DMS 273 (cell line): ENCODE measurements around the gene DCTN4.
A peak's percentile ranks its signal among the peaks of the same experiment; 100 is the strongest.
"Not testable (repeated sequence)": the region's sequence is repeated elsewhere in the genome, so short reads cannot be mapped to it uniquely, and the experiment has no call there.

Experiments
- DNase-seq: peaks from one replicate; lab custom pipeline; 2025; ENCODE audit not compliant: unreplicated experiment; lab: John Stamatoyannopoulos, UW

The DCTN4 gene

DNA sequence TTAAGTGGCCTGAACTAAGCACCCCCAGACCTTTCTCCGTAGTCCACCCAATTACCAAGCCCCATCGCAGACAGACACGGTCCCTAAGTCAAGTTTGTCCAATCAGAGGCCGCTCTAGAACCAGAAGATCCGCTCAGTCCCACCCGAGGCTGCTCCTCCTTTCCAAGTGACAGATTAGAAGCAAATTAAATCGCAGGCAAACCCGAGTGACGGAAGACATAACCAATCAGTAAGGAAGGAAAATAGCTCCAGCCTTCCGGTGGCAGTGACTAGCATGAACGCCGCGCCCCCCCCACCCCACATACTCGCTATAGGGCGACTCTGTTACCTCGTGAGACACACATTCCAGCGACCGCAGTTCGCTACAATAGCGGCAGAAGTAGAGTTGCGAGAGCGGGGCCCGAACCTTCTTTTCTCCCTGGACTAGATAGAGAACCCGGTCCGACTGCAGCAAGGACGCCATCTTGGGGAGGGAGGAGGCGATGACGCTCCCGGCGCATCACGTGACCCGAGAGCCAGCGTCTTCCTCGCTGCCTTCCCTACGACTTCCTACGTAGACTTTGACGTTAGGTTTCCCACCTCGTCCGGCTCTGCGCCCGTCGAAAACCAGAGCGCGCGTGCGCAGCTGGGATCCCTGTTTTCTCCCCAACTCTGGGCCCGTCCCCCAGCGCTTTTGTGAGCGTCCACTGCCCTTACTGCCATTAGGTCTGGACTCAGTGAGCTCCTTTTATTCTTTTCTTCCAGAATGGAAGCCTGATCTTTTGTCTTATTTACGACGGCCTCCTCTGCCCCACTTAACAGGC lies at the start of gene DCTN4:
Gene DCTN4, minus strand, starts transcription at position 487 of the 803 bp plus-strand sequence. Its CDS starts 24 bp downstream, at position 463.
- DNase-seq: peak; percentile 99

DNA sequence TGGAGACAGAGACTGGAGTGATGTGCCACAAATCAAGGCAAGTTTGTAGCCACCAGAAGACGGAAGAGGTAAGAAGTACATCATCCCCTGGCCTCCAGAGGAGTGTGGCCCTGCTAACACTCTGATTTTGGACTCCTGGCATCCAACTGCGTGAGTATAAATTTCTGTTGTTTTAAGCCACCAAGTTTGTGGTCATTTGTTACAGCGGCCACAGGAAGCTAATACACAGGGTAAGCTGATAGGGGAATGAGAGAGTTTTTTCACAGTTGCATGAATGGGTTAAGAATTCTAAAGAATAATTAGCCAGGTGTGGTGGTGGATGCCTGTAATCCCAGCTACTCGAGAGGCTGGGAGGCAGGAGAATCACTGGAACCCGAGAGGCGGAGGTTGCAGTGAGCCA lies 45.6 kb upstream of the DCTN4 start:
- no peak for DNase-seq

DNA sequence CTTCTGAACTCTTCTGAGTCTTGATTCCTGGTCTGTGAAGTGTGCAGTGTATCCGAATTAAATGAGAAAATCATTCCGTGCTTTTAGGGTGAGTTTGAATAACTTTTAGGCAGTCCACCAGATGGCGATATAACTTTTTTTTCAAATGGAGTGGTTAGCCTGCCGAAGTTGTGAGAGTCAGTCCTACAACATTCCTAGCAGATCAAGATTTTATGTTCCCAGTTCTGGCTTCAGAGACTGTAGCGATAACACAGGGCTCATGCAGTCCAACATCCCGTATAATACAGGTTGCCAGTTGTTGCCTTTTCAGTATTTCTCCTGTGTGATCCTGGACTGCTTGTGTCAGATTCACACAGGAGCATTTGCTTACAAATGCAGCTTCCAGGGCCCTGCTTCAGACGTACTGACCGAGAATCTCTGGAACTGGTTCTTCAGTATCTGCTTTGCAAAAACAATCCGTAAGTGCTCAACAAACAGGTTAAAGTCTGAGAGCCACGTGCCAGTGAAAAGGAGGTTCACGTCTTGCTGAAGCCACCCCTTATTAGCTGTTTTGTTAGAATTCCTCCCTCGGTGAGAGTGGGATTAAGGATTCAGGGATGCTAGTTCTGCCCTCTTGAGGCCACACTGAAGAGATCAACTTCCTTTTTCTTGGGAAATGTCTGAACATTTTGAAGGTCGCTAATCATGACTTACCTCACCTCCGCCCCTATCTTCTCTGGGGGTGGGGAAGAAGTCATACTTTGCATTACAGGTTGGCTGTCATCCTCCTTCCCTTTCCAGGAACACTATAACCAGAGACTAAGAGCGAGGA lies 42.5 kb upstream of the DCTN4 start:
- DNase-seq: peak; percentile 78

DNA sequence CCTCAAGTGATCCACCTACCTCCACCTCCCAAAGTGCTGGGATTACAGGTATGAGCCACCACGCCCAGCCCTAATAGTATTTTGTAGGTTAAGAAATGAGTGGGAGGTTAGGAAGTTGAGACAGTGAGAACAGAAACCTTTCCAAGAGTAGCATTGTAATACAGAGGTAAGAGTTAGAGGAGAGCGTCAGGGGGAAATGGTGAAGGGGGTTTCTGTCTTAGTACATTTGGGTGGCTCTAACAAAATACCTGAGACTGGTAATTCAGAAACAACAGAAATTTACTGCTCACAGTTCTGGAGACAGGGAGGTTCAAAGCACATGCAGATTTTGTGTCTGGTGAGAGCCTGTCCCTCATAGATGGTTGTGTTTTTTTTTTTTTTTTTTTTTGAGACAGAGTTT lies 38.6 kb upstream of the DCTN4 start:
- no peak for DNase-seq

DNA sequence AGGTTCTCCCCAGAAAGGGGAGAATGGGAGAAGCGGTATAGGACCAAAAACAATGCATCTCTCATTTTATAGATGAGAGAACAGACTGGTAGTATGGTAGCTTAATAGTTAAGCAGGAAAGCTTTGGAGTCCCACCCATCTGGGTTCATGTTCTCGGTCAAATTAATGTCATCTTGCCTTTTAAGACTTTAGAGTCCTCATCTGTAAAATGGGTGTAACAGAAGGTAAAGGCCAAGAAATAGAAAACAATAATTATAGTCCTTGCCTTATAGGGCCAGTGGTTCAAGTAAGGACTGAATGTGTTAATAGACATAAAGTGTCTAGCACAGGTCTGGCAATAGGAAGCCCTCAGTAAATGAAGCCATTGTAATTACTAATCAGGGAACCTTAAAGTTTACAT lies 36.1 kb upstream of the DCTN4 start:
- DNase-seq: no peak

DNA sequence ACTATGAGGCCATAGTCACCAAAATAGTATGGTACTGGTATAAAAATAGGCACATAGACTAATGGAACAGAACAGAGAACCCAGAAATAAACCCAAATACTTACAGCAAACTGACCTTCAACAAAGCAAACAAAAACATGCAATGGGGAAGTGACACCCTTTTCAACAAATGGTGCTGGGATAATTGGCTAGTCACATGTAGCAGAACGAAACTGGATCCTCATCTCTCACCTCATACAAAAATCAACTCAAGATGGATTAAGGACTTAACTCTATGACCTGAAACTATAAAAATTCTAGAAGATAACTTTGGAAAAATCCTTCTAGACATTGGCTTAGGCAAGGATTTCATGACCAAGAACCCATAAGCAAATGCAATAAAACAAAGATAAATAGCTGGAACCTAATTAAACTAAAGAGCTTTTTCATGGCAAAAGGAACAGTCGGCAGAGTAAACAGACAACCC lies 34.6 kb upstream of the DCTN4 start:
- DNase-seq: not testable (repeated sequence)

DNA sequence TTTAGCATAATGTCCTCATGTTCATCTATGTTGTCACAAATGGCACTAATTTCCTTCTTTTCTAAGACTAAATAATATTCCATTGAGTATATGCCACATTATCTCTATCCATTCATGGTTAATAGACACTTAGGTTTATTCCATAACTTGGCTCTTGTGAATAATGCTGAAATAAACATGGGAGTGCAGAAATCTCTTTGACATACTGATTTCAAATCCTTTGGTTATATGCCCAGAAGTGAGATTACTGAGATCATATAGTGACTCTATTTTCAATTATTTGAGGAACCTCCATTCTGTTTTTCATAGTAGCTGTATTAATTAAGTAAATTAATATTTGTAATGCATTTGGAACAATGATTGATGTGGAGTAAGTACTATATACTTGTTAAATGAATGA lies 32.7 kb upstream of the DCTN4 start:
- no peak for DNase-seq

DNA sequence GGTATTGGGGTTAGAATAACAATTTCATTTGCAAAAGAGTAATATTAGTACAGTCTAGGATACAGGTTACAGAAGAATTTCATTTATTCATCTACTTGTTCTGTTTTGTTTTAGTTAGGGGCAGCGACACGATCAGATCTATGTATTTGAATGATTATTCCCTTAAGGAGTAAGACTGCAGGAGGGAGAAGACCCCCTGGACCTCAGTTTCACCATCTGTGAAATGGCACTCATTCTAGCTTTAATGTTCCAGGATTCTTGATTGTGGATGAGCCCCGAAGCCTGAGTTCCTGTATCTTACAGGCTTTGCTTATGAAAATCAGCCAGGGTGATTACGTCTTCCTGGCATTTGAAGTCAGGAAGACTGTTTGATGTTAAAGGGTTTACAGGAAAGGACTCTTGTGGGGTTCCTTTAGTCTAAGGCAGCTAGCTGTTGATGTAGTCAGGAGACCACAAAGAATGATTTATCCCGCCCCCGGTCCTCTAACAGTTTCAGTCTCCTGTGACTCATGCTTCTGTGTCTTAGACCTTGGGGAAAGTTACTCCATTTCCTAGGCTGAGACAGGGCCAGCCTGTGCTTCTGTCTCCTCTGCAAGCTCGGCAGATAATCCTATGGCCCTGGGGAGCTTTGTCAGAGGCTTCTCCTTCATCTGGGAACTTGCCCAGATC lies 31.3 kb upstream of the DCTN4 start:
- peak; percentile 12 for DNase-seq

DNA sequence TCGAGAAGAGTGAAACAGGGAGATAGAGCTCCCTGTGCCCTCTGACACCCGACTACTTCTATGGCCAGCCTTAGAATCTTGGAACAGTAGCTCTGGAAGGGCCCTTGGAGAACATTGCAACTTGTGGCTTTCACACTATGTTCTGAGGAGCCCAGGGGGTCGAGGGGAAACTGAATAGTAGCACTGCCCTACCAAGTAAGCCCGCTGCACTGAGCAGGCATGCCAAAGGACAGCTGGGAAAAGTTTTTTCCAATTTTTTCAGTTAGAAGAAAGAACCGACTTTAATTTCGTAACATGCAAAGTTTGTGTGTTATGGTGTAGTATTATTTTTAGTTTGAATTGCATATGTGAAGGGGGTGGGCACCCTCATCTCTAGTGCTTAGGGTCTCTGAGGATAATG lies 30.6 kb upstream of the DCTN4 start:
- no peak for DNase-seq

DNA sequence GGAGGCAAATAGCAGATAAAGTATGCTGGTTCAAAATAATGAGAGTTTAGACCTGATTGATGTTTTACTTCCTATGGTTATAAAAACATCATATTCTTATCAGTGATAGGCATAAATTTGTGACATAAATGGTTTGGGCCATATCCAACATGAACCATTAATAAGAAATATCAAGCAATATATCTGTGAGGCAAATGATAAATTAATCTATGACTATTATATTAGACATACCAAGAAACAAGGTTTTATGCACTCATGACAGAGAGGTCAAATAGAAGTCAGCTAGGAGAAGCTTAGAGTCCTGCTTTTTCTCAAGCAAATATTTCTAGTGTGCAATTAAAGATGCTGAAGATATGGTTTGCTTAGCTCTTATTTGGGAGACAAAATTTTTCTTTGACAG lies 30.2 kb upstream of the DCTN4 start:
- no peak for DNase-seq

DNA sequence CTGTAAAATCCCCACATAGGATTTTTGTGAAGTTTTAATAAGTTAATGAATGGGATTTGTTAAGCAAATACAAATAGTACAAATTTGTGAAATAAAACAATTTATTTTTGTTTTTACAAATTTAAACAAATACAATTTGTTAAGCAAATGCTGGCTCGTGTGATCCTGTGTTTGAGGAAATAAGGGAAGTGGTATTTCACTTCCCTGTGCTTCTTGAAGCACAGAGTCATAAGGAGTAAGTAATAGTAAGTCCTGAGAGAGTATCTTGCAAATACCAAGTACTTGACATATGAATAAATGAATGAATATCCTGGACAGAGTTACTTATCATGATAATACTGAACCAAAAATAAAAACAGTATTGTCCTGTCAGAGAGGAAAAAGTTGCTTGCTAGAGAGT lies 28.8 kb upstream of the DCTN4 start:
- no peak for DNase-seq

DNA sequence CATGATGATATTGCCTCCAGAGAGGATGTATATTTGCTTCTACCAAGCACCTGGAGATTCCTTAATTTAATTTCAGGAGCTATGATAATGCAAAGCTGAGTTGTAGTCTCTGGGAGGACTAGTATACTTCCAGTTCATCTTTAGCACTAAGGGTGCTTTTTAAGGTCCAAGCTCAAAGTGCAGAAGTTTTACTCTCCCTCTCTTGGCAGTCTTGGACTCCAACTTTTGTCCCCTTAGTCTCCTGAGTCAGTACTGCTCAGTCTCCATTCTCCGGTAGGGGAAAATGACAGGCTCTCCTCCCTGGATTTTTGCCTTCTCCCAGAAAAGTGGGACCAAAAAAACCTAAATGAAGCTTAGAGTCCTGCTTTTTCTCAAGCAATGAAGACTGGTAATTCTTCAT lies 28.1 kb upstream of the DCTN4 start:
- DNase-seq: no peak

DNA sequence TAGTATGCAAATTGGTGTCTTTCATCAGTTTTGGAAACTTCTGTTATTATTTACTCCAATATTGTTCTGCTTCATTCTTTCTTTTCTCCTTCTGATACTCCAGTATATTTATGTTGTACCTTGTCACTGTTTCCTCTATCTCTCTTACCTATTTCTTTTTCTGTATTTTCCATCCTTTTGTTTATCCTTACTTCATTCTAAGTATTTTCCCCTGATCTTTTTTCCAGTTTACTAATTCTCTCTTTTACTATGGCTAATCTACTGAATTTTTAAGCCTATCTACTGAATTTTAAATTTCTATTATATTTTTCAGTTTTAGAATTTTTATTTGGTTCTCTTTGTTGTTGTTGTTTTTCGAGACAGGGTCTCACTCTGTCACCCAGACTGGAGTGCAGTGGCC lies 27.1 kb upstream of the DCTN4 start:
- DNase-seq: no peak

DNA sequence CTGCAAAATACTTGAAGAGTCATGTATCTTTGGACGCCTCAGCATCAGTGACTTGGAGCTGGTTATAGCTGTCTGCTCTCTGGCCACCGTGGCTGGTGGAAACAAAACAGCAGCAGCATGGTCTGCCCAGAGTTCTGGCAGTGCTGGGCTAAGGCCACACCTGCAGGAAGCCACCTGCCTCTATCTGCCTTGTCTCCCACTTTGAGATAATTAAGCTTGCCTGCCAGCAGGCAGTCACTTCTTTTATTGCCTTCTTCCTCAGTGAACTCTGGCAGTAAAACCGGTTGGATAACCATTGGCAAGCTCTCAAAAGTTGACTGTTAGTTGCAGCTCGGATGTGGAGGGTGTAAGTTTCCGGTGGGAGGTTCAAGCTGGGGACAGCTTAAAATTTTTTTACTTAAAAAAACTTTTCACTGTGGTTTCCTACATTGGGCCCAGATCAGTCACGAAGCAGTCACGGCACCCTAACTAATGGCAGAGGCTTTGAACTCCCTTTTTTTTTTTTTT lies 24.7 kb upstream of the DCTN4 start:
- DNase-seq: peak; percentile 60

DNA sequence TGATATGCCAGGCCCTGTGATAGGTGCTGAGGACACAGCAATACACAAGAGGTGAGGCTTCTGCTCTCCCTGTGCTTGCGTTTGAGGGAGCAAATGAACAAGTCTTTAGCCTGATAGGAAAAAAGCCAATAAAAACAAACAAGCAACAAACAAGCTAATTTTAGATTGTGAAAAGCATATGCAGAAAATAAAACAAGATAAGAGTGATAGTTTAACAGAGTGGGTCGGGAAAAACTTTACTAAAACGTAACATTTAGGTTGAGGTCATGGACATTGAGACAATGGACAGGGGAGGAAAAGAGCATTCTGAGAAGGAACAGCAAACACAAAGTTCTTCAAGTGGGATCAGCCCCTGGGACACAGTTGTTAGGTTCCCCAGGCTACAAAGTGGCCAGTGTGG lies 24.0 kb upstream of the DCTN4 start:
- DNase-seq: no peak

DNA sequence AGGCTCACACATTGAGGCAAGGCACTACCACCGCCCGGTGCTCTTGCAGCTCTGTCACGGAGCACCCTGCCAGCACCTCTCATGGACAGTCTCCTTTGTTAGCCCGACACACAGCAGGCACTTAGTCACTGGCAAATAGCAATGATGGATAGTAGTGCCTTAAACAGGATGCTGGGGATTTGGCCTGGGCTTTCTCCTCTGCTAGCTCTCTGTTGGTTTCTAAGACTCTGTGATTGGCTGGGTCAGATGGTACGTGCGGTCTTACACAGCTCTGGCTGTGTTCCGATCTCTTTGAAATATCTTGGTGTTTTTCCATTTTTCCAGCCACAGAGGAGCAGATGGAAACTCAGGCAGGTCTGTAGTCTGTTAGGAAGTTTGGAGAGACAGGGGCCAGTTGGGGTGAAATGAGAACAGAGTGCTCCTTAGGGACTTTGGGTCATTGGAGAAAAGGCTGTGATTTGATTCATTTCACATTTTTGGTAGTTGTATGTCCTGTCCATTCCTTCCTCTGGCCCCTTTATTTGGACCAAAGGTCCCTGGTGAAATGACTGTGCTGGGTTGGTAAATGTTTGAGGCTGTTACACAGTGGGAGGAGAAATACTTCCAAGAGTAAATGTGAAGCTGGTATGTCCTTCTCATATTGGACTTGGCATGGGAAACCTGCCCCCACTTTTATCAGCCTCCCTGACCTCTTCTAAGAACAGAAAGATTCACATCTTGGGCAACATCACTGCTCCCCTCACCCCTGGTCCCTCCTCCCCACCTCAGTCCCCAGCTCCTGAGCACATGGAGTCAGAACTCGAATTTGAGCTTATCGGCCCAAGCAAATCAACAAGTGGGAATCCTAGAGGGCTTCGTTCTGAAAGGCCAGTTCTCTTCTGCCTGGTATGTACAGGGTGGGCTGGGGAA lies 23.1 kb upstream of the DCTN4 start:
- no peak for DNase-seq

DNA sequence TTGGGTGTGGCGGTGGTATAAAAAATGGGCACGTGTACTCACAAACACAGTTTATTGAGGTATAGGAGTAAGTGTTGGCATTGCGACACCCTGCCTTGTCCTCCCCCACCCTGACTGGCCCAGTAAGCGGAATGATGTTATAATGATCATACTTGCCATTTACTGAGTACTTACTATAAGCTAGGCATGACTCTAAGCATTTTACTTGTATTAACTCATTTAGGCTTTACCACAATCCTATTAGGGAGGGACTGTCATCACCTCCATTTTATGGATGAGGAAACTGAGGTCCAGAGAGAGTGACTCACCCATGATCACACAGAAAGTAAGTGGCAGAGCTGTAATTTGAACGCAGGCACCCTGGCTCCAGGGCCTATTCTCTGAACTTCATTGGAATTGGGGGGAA lies 22.0 kb upstream of the DCTN4 start:
- DNase-seq: no peak

DNA sequence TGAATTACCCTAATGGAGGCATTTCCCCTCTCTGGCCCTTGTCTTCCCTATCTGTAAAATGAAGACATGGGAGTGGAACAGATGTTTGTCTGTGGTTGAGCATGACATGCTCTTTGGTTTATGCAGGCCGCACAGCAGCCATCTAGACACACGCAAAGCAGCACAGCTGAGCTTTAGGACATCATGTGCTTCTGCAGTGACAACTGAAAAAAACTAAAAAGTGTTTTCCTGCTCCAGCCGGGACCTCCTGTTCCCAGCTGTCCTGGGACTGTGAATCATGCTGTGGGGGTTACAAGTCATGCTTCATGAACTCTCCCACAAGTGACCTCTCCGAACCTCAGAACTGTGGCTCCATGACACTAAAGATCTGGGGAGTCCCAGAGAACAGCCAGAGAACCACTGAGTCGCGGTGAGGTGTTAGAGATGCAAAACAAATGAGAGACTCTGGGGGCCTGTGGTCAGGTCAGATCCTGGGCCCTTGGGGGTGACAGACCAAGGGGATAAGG lies 21.4 kb upstream of the DCTN4 start:
- DNase-seq: no peak

DNA sequence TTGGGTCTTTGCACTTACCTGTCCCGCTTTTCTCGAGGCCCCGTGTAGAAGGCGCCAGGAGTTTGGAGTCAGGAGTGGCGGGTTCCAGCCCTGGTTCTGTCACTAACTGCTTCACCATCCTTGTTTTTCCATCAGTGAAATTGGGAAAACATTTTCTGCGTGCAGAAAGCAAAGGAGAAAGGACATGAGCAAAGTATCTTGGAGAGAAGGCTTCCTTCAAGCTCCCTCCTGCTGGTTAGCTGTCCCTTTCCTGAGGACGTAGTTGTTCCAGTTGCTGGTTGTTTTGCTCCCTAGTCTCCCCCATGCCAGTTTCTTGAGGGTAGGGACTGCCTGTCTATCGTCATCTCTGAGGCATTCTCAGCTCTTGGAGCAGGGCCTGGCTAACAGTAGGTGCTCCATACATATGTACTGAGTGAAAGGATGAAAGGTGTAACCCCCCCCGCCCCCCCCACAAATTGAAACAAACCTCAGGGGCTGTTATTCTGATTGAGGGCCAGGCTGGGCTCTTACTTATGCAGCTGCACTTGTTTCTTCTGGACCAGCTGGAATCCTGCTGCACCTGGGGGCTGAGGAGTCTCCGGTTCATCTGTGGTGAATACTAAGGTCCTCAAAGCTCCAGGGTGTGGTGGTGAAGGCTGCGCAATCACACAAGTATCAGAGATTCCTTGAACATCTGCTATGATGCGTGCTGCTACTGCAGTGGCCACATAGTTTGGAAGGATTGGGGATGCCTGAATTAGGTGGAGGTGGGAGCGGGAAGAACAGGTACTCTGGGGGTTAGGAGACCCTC lies 20.8 kb upstream of the DCTN4 start:
- DNase-seq: no peak
